HepG2 (cell line): ENCODE measurements around the gene TOR1AIP1. TPM values are rescaled to one million over a fixed set of nuclear protein-coding genes. Genes with fewer than 3 reads are reported as not detected.
A peak's percentile ranks its signal among the peaks of the same experiment; 100 is the strongest.

Experiments
- BCL6 ChIP-seq: IDR thresholded peaks from 2 replicates; pipeline ENCODE4 v1.6.1; 2016; ENCODE audit warnings: missing genetic modification reagents, missing compliant biosample characterization
- CEBPB ChIP-seq: IDR thresholded peaks from 2 replicates; pipeline ENCODE4 v1.6.1; 2011; ENCODE audit warnings: low read depth, low read length, improper control_type of control experiment, borderline replicate concordance
- GTF3A ChIP-seq: sonication (generic); formaldehyde crosslinking; conservative IDR thresholded peaks from 2 replicates; pipeline ENCODE4 v1.4.0; 2020; ENCODE audit warnings: mild to moderate bottlenecking, missing genetic modification reagents
- HNRNPUL1 ChIP-seq: fragments of 200-400 bp; formaldehyde crosslinking; IDR thresholded peaks from 2 replicates; pipeline ENCODE4 v1.6.1; 2017; ENCODE audit warnings: low read depth, mild to moderate bottlenecking, low read length, moderate library complexity
- HOXA7 ChIP-seq: sonication (generic); formaldehyde crosslinking; IDR thresholded peaks from 2 replicates; pipeline ENCODE4 v1.8.1; 2022; ENCODE audit warnings: mild to moderate bottlenecking, missing genetic modification reagents, moderate library complexity
- JUND ChIP-seq: sonication (generic); formaldehyde crosslinking; IDR thresholded peaks from 2 replicates; pipeline ENCODE4 v1.8.0; 2022; ENCODE audit warnings: mild to moderate bottlenecking, missing genetic modification reagents
- KLF11 ChIP-seq: IDR thresholded peaks from 2 replicates; pipeline ENCODE4 v1.6.1; 2016; ENCODE audit warnings: missing compliant biosample characterization
- MTF2 ChIP-seq: sonication (generic); formaldehyde crosslinking; IDR thresholded peaks from 2 replicates; pipeline ENCODE4 v1.5.0; 2020; ENCODE audit warnings: missing genetic modification reagents, borderline replicate concordance
- NFATC3 ChIP-seq: sonication (generic); formaldehyde crosslinking; IDR thresholded peaks from 2 replicates; pipeline ENCODE4 v1.5.1; 2020; ENCODE audit warnings: mild to moderate bottlenecking, missing genetic modification reagents
- PRMT3 ChIP-seq: sonication (generic); formaldehyde crosslinking; IDR thresholded peaks from 2 replicates; pipeline ENCODE4 v1.8.1; 2022; ENCODE audit warnings: low read depth, mild to moderate bottlenecking, moderate library complexity, missing genetic modification reagents, borderline replicate concordance
- SALL2 ChIP-seq: sonication (generic); formaldehyde crosslinking; IDR thresholded peaks from 2 replicates; pipeline ENCODE4 v1.8.1; 2023; ENCODE audit warnings: mild to moderate bottlenecking, missing genetic modification reagents, inconsistent platforms
- TP53 ChIP-seq: sonication (generic); formaldehyde crosslinking; conservative IDR thresholded peaks from 2 replicates; pipeline ENCODE4 v1.4.0; 2020; ENCODE audit warnings: missing genetic modification reagents
- ZNF20 ChIP-seq: sonication (generic); formaldehyde crosslinking; IDR thresholded peaks from 2 replicates; pipeline ENCODE4 v1.4.0; 2020; ENCODE audit warnings: mild to moderate bottlenecking, moderate library complexity, missing genetic modification reagents
- ZNF7 ChIP-seq: IDR thresholded peaks from 2 replicates; pipeline ENCODE4 v1.6.1; 2016; ENCODE audit warnings: missing biosample characterization, missing genetic modification reagents
- ZNF773 ChIP-seq: sonication (generic); formaldehyde crosslinking; IDR thresholded peaks from 2 replicates; pipeline ENCODE4 v1.4.0; 2020; ENCODE audit warnings: missing genetic modification reagents, borderline replicate concordance
- ZNF83 ChIP-seq: sonication (generic); formaldehyde crosslinking; IDR thresholded peaks from 2 replicates; pipeline ENCODE4 v1.4.0; 2020; ENCODE audit warnings: missing genetic modification reagents, mild to moderate bottlenecking, borderline replicate concordance
- ZSCAN20 ChIP-seq: sonication (generic); formaldehyde crosslinking; IDR thresholded peaks from 2 replicates; pipeline ENCODE4 v1.4.0; 2020; ENCODE audit warnings: missing genetic modification reagents, mild to moderate bottlenecking, borderline replicate concordance
- polyA plus RNA-seq, 8 experiments: library from polyadenylated mRNA; depleted of rRNA in 3 of 8; stranded (reverse) in 7 of 8; unstranded in 1 of 8; fragments of >200 nt; fragmentation: Illumina TruSeq in 4 of 8; extraction: Trizol in 4 of 8; gene quantifications; 2 replicates each; pipeline versions ENCODE4 v1.2.1 to v1.2.3, GENCODE V29; 2011 to 2016; ENCODE audit warnings: low read depth in 4 of 8, missing spikeins in 1 of 8, mixed read lengths in 1 of 8; ENCODE audit not compliant: insufficient read depth in 1 of 8
- total RNA-seq, 5 experiments: library from RNA; depleted of rRNA; stranded (reverse); fragments of >200 nt; fragmentation: Illumina TruSeq; extraction: Trizol; gene quantifications; 2 replicates each; pipeline ENCODE4 v1.2.3, GENCODE V29; 2016; ENCODE audit warnings: low read depth in 1 of 5
- TF ChIP-seq, protein P1 (sequence below): sonication (generic); formaldehyde crosslinking; IDR thresholded peaks from 2 replicates; pipeline ENCODE4 v1.4.0; 2020; ENCODE audit warnings: missing genetic modification reagents, borderline replicate concordance
- TF ChIP-seq, protein P2 (sequence below): sonication (generic); formaldehyde crosslinking; IDR thresholded peaks from 2 replicates; pipeline ENCODE4 v1.4.0; 2020; ENCODE audit warnings: mild to moderate bottlenecking, missing genetic modification reagents, borderline replicate concordance
- TF ChIP-seq, protein P3 (sequence below): sonication (generic); formaldehyde crosslinking; IDR thresholded peaks from 2 replicates; pipeline ENCODE4 v1.5.1; 2020; ENCODE audit warnings: missing genetic modification reagents, mild to moderate bottlenecking, borderline replicate concordance

TOR1AIP1 gene
- total and polyA plus RNA-seq, 2 of the 13 experiments (the other 11 are each of a cell fraction or from before 2014, with no cell fraction given) = 15.6 to 29.0 TPM

DNA sequence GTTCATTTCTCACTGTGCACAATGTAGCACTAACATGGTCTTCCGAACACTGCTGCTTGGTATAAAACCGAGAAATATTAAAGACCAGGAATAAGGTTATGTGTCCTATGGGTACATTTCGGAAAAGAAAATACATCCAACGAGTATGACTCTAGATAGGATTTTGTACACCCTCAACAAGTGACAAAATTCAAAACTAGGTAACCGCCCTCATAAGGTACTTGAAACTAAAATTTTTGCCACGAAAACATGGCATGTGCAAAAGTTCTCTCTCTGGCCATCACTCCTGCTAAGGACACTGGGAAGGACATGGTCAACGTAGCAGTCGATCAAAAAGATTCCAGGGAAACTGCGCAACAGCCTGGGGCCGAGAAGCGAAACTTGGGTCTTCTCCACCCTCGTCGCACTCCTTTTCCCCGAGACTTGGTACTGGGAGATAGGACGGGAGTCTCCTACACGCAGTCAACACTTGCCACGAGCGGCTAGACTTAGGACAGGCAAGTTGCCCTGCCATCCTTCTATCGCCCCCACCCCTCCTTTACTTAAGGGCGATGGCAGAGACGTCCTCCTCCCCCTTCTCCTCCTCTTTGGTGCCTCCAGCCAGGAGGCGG is 338 bp upstream of the TOR1AIP1 start (continued):
- TF ChIP-seq, protein P1, sequence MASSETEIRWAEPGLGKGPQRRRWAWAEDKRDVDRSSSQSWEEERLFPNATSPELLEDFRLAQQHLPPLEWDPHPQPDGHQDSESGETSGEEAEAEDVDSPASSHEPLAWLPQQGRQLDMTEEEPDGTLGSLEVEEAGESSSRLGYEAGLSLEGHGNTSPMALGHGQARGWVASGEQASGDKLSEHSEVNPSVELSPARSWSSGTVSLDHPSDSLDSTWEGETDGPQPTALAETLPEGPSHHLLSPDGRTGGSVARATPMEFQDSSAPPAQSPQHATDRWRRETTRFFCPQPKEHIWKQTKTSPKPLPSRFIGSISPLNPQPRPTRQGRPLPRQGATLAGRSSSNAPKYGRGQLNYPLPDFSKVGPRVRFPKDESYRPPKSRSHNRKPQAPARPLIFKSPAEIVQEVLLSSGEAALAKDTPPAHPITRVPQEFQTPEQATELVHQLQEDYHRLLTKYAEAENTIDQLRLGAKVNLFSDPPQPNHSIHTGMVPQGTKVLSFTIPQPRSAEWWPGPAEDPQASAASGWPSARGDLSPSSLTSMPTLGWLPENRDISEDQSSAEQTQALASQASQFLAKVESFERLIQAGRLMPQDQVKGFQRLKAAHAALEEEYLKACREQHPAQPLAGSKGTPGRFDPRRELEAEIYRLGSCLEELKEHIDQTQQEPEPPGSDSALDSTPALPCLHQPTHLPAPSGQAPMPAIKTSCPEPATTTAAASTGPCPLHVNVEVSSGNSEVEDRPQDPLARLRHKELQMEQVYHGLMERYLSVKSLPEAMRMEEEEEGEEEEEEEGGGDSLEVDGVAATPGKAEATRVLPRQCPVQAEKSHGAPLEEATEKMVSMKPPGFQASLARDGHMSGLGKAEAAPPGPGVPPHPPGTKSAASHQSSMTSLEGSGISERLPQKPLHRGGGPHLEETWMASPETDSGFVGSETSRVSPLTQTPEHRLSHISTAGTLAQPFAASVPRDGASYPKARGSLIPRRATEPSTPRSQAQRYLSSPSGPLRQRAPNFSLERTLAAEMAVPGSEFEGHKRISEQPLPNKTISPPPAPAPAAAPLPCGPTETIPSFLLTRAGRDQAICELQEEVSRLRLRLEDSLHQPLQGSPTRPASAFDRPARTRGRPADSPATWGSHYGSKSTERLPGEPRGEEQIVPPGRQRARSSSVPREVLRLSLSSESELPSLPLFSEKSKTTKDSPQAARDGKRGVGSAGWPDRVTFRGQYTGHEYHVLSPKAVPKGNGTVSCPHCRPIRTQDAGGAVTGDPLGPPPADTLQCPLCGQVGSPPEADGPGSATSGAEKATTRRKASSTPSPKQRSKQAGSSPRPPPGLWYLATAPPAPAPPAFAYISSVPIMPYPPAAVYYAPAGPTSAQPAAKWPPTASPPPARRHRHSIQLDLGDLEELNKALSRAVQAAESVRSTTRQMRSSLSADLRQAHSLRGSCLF (CRISPR knock-in tag) = no peak
- TF ChIP-seq TP53 (CRISPR knock-in tag) (0 out of 2 replicates have a peak, but pooled peaks have one; percentile 10), PRMT3 (CRISPR knock-in tag) (no peak), GTF3A (peak; percentile 33; the same call in 1 of the 2 replicates), MTF2 (CRISPR knock-in tag) (peak; percentile 60; the same call in 1 of the 2 replicates), SALL2 (CRISPR knock-in tag) (no peak), ZNF20 (CRISPR knock-in tag) (no peak), BCL6 (no peak), ZNF7 (CRISPR knock-in tag) (no peak), ZNF83 (CRISPR knock-in tag) (0 out of 2 replicates have a peak, but pooled peaks have one; percentile 2), ZSCAN20 (CRISPR knock-in tag) (no peak), HOXA7 (CRISPR knock-in tag) (no peak), JUND (CRISPR knock-in tag) (no peak), CEBPB (peak; percentile 27; the same call in 1 of the 2 replicates), ZNF773 (CRISPR knock-in tag) (no peak), NFATC3 (no peak), KLF11 (CRISPR knock-in tag) (no peak), HNRNPUL1 (no peak)
- TF ChIP-seq, protein P2, sequence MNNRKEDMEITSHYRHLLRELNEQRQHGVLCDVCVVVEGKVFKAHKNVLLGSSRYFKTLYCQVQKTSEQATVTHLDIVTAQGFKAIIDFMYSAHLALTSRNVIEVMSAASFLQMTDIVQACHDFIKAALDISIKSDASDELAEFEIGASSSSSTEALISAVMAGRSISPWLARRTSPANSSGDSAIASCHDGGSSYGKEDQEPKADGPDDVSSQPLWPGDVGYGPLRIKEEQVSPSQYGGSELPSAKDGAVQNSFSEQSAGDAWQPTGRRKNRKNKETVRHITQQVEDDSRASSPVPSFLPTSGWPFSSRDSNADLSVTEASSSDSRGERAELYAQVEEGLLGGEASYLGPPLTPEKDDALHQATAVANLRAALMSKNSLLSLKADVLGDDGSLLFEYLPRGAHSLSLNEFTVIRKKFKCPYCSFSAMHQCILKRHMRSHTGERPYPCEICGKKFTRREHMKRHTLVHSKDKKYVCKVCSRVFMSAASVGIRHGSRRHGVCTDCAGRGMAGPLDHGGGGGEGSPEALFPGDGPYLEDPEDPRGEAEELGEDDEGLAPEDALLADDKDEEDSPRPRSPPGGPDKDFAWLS (CRISPR knock-in tag) = no peak
- TF ChIP-seq, protein P3, sequence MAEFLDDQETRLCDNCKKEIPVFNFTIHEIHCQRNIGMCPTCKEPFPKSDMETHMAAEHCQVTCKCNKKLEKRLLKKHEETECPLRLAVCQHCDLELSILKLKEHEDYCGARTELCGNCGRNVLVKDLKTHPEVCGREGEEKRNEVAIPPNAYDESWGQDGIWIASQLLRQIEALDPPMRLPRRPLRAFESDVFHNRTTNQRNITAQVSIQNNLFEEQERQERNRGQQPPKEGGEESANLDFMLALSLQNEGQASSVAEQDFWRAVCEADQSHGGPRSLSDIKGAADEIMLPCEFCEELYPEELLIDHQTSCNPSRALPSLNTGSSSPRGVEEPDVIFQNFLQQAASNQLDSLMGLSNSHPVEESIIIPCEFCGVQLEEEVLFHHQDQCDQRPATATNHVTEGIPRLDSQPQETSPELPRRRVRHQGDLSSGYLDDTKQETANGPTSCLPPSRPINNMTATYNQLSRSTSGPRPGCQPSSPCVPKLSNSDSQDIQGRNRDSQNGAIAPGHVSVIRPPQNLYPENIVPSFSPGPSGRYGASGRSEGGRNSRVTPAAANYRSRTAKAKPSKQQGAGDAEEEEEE (CRISPR knock-in tag) = 0 out of 2 replicates have a peak, but pooled peaks have one; percentile 25
